Lung (tissue), 12 donors: Measurements from ENCODE around the gene TEX48. TPM values are rescaled to one million over a fixed set of nuclear protein-coding genes. Genes with fewer than 3 reads are reported as not detected.

ENCODE experiments used
- ATAC-seq: fragments of 200-7000 bp; cut with Tn5 transposase; one replicate; pipeline ENCODE4 v1.9.1; 2020; ENCODE audit warnings: moderate number of reproducible peaks; ENCODE audit not compliant: insufficient read depth, low FRiP score
- DNase-seq, 3 donors: peaks; one replicate each; pipeline ENCODE4 v3.0.0-alpha.2; 2013 to 2017
- H3K27ac ChIP-seq, 2 donors: one replicate each; pipeline ENCODE4 v1.5.1; 2013; ENCODE audit warnings: mild to moderate bottlenecking in 2 of 2, moderate library complexity in 2 of 2, control low read depth in 1 of 2, inconsistent platforms in 1 of 2, low read depth in 1 of 2, low read length in 1 of 2
- H3K27me3 ChIP-seq, 3 donors: one replicate each; pipeline ENCODE4 v1.5.1; 2013; ENCODE audit warnings: low read length in 2 of 3; ENCODE audit not compliant: control insufficient read depth in 3 of 3, insufficient read depth in 3 of 3
- H3K36me3 ChIP-seq, 4 donors: one replicate each; pipeline ENCODE4 v1.5.1; 2013; ENCODE audit warnings: low read length in 4 of 4, mild to moderate bottlenecking in 1 of 4, moderate library complexity in 1 of 4; ENCODE audit not compliant: control insufficient read depth in 4 of 4, insufficient read depth in 4 of 4
- H3K4me1 ChIP-seq, 5 donors: one replicate each; pipeline ENCODE4 v1.5.1; 2013; ENCODE audit warnings: low read length in 5 of 5, mild to moderate bottlenecking in 2 of 5, moderate library complexity in 1 of 5; ENCODE audit not compliant: control insufficient read depth in 5 of 5, insufficient read depth in 5 of 5
- H3K4me3 ChIP-seq: one replicate; pipeline ENCODE4 v1.5.1; 2013; ENCODE audit warnings: mild to moderate bottlenecking, control low read depth, moderate library complexity
- H3K9ac ChIP-seq, 2 donors: one replicate each; pipeline ENCODE4 v1.5.1; 2013; ENCODE audit warnings: low read length in 2 of 2, control low read depth in 1 of 2; ENCODE audit not compliant: insufficient read depth in 1 of 2
- H3K9me3 ChIP-seq, 4 donors: one replicate each; pipeline ENCODE4 v1.5.1; 2013; ENCODE audit warnings: low read length in 3 of 4, mild to moderate bottlenecking in 1 of 4, moderate library complexity in 1 of 4; ENCODE audit not compliant: control insufficient read depth in 4 of 4, insufficient read depth in 3 of 4
- CTCF ChIP-seq: IDR thresholded peaks from 2 replicates; pipeline ENCODE4 v1.5.1; 2012; ENCODE audit warnings: mild to moderate bottlenecking; ENCODE audit errors: control extremely low read depth, extremely low read depth
- WGBS, 2 donors: extraction: QIAGEN DNeasy Blood & Tissue Kit; methylation state at CpG; one replicate each; pipeline ENCODE4 v1.1.7; 2013; 5-methylcytosine and 5-hydroxymethylcytosine counted together
- polyA plus RNA-seq, 2 donors: library from polyadenylated mRNA; stranded (reverse); fragments of 200-250 nt; gene quantifications; one replicate each; pipeline ENCODE4 v1.2.1, GENCODE V29; 2013
- total RNA-seq, 2 donors: library from RNA; depleted of rRNA in 1 of 2; stranded (reverse); fragments of >200 nt in 1 of 2; gene quantifications; one replicate each; pipeline ENCODE4 v1.2.1, GENCODE V29; 2014 to 2021
- donor health status: control.
- donor health status: control.
- donor health status: Bipolar disorder and iron deficiency.
- donor health status: healthy.
- donor health status: DM: yes; HTN: yes; CAD: no.

TEX48 gene
- total and polyA plus RNA-seq, 4 donors: not detected

DNA sequence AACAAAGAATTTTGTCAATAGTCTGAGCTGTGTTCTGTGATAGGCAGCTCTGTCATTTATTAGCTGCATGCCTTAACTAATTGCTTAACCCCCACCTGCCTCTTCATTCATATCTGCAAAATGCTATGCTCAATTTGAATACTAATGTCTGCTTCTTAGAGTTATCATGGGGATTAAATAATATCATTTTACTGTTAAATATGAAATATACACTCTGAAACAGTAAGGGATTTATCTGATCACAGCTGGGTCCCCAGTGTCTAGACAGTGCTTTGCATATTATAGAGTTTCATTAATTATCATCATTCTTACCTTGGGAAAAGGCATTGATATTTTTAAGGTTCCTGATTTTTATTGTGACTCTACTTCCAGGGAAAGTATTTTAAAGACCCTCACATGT is 12.0 kb downstream of the TEX48 start:
- TF ChIP-seq CTCF: no peak
- ATAC-seq: no peak

GRCh38 chr9:114668146-114668545 is 13.8 kb downstream of the TEX48 start:
- Histone ChIP-seq H3K9me3 (no peaks in the 10 kb centered on the region), H3K27ac (no peak overlapping the region), H3K27me3 (no peaks in the 10 kb centered on the region), H3K4me1 (no peaks in the 10 kb centered on the region), H3K9ac (no peak overlapping the region), H3K36me3 (no peaks in the 10 kb centered on the region), H3K4me3 (no peak overlapping the region)
- 78 to 86% methylated on average over 6 of the region's 6 CpGs for WGBS, 2 donors
- TF ChIP-seq CTCF: no peak
- ATAC-seq (no peak), DNase-seq (no peak)

More for the DNA sequence above, 12.0 kb downstream of the TEX48 start:
- Histone ChIP-seq H3K27ac (no peak overlapping the region), H3K4me1 (no peaks in the 10 kb centered on the region), H3K36me3 (no peaks in the 10 kb centered on the region), H3K27me3 (no peaks in the 10 kb centered on the region), H3K9me3 (no peaks in the 10 kb centered on the region), H3K4me3 (no peak overlapping the region), H3K9ac (no peak overlapping the region)
- no peak for DNase-seq

GRCh38 chr9:114666851-114667250 is 15.1 kb downstream of the TEX48 start:
- Histone ChIP-seq H3K36me3 (no peaks in the 10 kb centered on the region), H3K4me1 (no peaks in the 10 kb centered on the region), H3K9ac (no peak overlapping the region), H3K4me3 (no peak overlapping the region), H3K9me3 (no peaks in the 10 kb centered on the region), H3K27ac (no peak overlapping the region), H3K27me3 (no peaks in the 10 kb centered on the region)
- no peak for DNase-seq
- no peak for TF ChIP-seq CTCF
- 56 to 58% methylated on average over 4 of the region's 4 CpGs for WGBS, 2 donors
- ATAC-seq: no peak

DNA sequence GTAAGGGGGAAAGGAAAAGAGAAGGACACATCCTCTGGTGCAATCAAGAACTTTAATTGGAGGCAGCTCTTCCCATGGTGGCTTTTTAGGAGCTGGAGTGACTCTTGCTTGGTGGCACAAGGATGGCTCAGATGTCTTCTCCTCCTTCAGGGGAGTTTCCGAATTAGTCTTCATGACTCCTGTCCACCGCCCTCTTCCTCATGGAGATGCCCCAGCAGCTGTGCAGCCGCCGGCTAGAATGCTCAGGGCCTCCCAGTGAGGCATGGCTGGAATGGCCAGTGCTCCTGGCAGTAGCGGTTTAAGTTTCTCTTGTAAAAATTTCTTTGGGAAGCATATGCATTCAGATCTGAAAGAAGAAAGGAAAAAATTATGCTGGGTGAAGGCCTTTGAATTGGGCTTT is 15.6 kb downstream of the TEX48 start:
- no peaks in the 10 kb centered on the region for H3K36me3 ChIP-seq
- WGBS, 2 donors: 96 to 98% methylated on average over 5 of the region's 5 CpGs
- no peak for DNase-seq
- H3K9ac ChIP-seq: no peak overlapping the region
- no peak for TF ChIP-seq CTCF
- H3K27ac ChIP-seq: no peak overlapping the region
- no peak overlapping the region for H3K4me3 ChIP-seq
- no peaks in the 10 kb centered on the region for H3K9me3 ChIP-seq
- no peaks in the 10 kb centered on the region for H3K27me3 ChIP-seq
- no peak for ATAC-seq
- no peaks in the 10 kb centered on the region for H3K4me1 ChIP-seq
